K562 (cell line): Measurements from ENCODE around the gene ETS2. TPM values are rescaled to one million over a fixed set of nuclear protein-coding genes. Genes with fewer than 3 reads are reported as not detected.

Experiments used
- ATAC-seq: fragments of 200-7000 bp; cut with Tn5 transposase; 3 replicates; pipeline ENCODE4 v1.9.1; 2020; ENCODE audit warnings: moderate library complexity
- BruUV-seq: library from RNA; stranded (reverse); fragments of 400-500 nt; replicated peaks from 2 replicates; lab custom pipeline; 2021; lab: Mats Ljungman, UMichigan
- CTCF ChIA-PET: fragments of 300-600 bp; formaldehyde crosslinking; extraction: SDS; loops from one replicate; lab custom pipeline; 2021; ENCODE audit warnings: low intra/inter-chr PET ratio; lab: Yijun Ruan, JAX
- POLR2A ChIA-PET: fragments of 300-600, 350-650 bp; sonication (Branson Sonifier 250); formaldehyde crosslinking; extraction: SDS; loops from one replicate; lab custom pipeline; 2021; ENCODE audit warnings: antibody characterized with exemption, inconsistent platforms; lab: Yijun Ruan, JAX
- DNase-seq, 4 experiments: peaks; one replicate each; pipeline versions ENCODE4 v3.0.0 to v3.0.0-alpha.2; 2011 to 2018; ENCODE audit warnings: low spot score in 3 of 4, mixed read lengths in 3 of 4; ENCODE audit errors: extremely low read depth in 1 of 4
- FAIRE-seq: peaks from 2 replicates; lab custom pipeline; 2011; peaks lifted over from hg19 to GRCh38; lab: Jason Lieb, UNC
- H2AFZ ChIP-seq: 2 replicates; pipeline ENCODE4 v1.6.0; 2011; ENCODE audit warnings: low read depth, low read length, control low read depth, inconsistent platforms
- H3K27ac ChIP-seq: fragments of 200-600 bp; 3 replicates; pipeline ENCODE4 v1.8.0; 2011; ENCODE audit warnings: low read depth, mild to moderate bottlenecking, control low read depth, inconsistent platforms, low read length, moderate library complexity, mixed read lengths; ENCODE audit errors: extremely low read depth
- H3K27me3 ChIP-seq, 2 experiments: fragments of 300-600 bp in 1 of 2; 2 replicates in 1 of 2; 3 replicates in 1 of 2; pipeline versions ENCODE4 v1.6.0 to v1.8.0; 2011; ENCODE audit warnings: inconsistent platforms in 2 of 2, low read length in 2 of 2, mild to moderate bottlenecking in 1 of 2, mixed read lengths in 1 of 2, moderate library complexity in 1 of 2; ENCODE audit not compliant: control insufficient read depth in 2 of 2, insufficient read depth in 2 of 2
- H3K36me3 ChIP-seq: fragments of 300-600 bp; 3 replicates; pipeline ENCODE4 v1.8.0; 2011; ENCODE audit warnings: mild to moderate bottlenecking, low read length, inconsistent platforms; ENCODE audit not compliant: control insufficient read depth, insufficient read depth
- H3K4me1 ChIP-seq, 2 experiments: fragments of 200-600 bp in 1 of 2; replicated peaks in 1 of 2; 2 replicates in 1 of 2; 3 replicates in 1 of 2; pipeline versions ENCODE4 v1.5.1 to v1.8.0; 2011; ENCODE audit warnings: inconsistent platforms in 2 of 2, low read length in 2 of 2, mild to moderate bottlenecking in 1 of 2, mixed read lengths in 1 of 2, moderate library complexity in 1 of 2; ENCODE audit not compliant: control insufficient read depth in 2 of 2, insufficient read depth in 2 of 2
- H3K4me2 ChIP-seq: 2 replicates; pipeline ENCODE4 v1.6.1; 2011; ENCODE audit warnings: low read length, control low read depth, inconsistent platforms, mixed read lengths; ENCODE audit not compliant: insufficient read depth
- H3K4me3 ChIP-seq: fragments of 200-600 bp; sonication (generic), shearing (Covaris generic); 2 replicates; pipeline ENCODE4 v1.5.1; 2016; ENCODE audit warnings: control low read depth, inconsistent platforms
- H3K79me2 ChIP-seq: fragments of 200-600 bp; 3 replicates; pipeline ENCODE4 v1.8.0; 2011; ENCODE audit warnings: low read length, inconsistent platforms; ENCODE audit not compliant: control insufficient read depth, insufficient read depth
- H3K9ac ChIP-seq, 2 experiments: 2 replicates each; pipeline versions ENCODE4 v1.6.0 to v1.6.1; 2011; ENCODE audit warnings: low read depth in 2 of 2, low read length in 2 of 2, control low read depth in 1 of 2, inconsistent platforms in 1 of 2, mild to moderate bottlenecking in 1 of 2, mixed read lengths in 1 of 2; ENCODE audit not compliant: insufficient read depth in 1 of 2
- H3K9me1 ChIP-seq: one replicate; pipeline ENCODE4 v1.6.0; 2011; ENCODE audit warnings: inconsistent platforms, mild to moderate bottlenecking, low read length, moderate library complexity; ENCODE audit not compliant: control insufficient read depth, insufficient read depth
- H3K9me3 ChIP-seq: replicated peaks from 2 replicates; pipeline ENCODE4 v1.5.1; 2011; ENCODE audit warnings: low read depth, low read length, inconsistent platforms; ENCODE audit not compliant: control insufficient read depth, insufficient read depth
- H4K20me1 ChIP-seq: replicated peaks from 2 replicates; pipeline ENCODE4 v1.6.1; 2011; ENCODE audit warnings: low read length, inconsistent platforms, mixed read lengths; ENCODE audit not compliant: control insufficient read depth, insufficient read depth
- CBX5 ChIP-seq: IDR thresholded peaks from 2 replicates; pipeline ENCODE4 v1.6.1; 2014; ENCODE audit warnings: low read depth, borderline replicate concordance
- CHAMP1 ChIP-seq: fragments of 450-650 bp; IDR thresholded peaks from 2 replicates; pipeline ENCODE4 v1.6.1; 2016; ENCODE audit warnings: mild to moderate bottlenecking
- E2F1 ChIP-seq: sonication (generic); formaldehyde crosslinking; IDR thresholded peaks from 2 replicates; pipeline ENCODE4 v1.8.1; 2023; ENCODE audit warnings: mild to moderate bottlenecking, missing genetic modification reagents, moderate library complexity
- EP400 ChIP-seq: fragments of 450-650 bp; IDR thresholded peaks from 2 replicates; pipeline ENCODE4 v1.6.1; 2017; ENCODE audit warnings: antibody characterized with exemption, mild to moderate bottlenecking, moderate library complexity
- FOXP1 ChIP-seq: sonication (generic); formaldehyde crosslinking; IDR thresholded peaks from 2 replicates; pipeline ENCODE4 v1.8.0; 2022; ENCODE audit warnings: mild to moderate bottlenecking, missing genetic modification reagents
- GTF2F1 ChIP-seq: IDR thresholded peaks from 2 replicates; pipeline ENCODE4 v1.6.1; 2011; ENCODE audit warnings: low read depth, low read length, improper control_type of control experiment
- HCFC1 ChIP-seq: IDR thresholded peaks from 2 replicates; pipeline ENCODE4 v1.6.1; 2012; ENCODE audit warnings: low read depth, low read length, improper control_type of control experiment
- MEF2A ChIP-seq: IDR thresholded peaks from 2 replicates; pipeline ENCODE4 v1.6.1; 2011; ENCODE audit warnings: low read depth, mild to moderate bottlenecking, low read length, moderate library complexity; ENCODE audit not compliant: control insufficient read depth
- NCOR1 ChIP-seq: fragments of 450-650 bp; IDR thresholded peaks from 2 replicates; pipeline ENCODE4 v1.6.1; 2016; ENCODE audit warnings: mild to moderate bottlenecking, moderate library complexity
- POLR2H ChIP-seq: IDR thresholded peaks from 2 replicates; pipeline ENCODE4 v1.6.1; 2016; ENCODE audit warnings: missing genetic modification characterization, low read depth, mild to moderate bottlenecking, control low read depth, missing compliant biosample characterization, moderate library complexity
- SRF ChIP-seq, 2 experiments: fragments of 250-450, 450-650 bp in 1 of 2; sonication (Bioruptor Pico) in 1 of 2; sonication (generic) in 1 of 2; formaldehyde crosslinking; IDR thresholded peaks; 2 replicates each; pipeline versions ENCODE4 v1.5.0 to v1.5.1; 2020 to 2022; ENCODE audit warnings: mild to moderate bottlenecking in 1 of 2, missing genetic modification reagents in 1 of 2
- ZBTB7A ChIP-seq: IDR thresholded peaks from 2 replicates; pipeline ENCODE4 v1.6.1; 2011; ENCODE audit warnings: low read depth, mild to moderate bottlenecking, low read length, moderate library complexity, borderline replicate concordance; ENCODE audit not compliant: control insufficient read depth
- ZNF395 ChIP-seq: fragments of 200-800 bp; sonication (Bioruptor generic); IDR thresholded peaks from 2 replicates; pipeline ENCODE4 v1.6.1; 2017; ENCODE audit warnings: missing genetic modification characterization, missing compliant biosample characterization
- ZNF77 ChIP-seq: fragments of 250-450 bp; sonication (Bioruptor Pico); IDR thresholded peaks from 2 replicates; pipeline ENCODE4 v1.5.0; 2020
- ZNF830 ChIP-seq: fragments of 250-450 bp; sonication (Bioruptor Pico); IDR thresholded peaks from 2 replicates; pipeline ENCODE4 v1.5.0; 2021; ENCODE audit warnings: mild to moderate bottlenecking
- WGBS: fragments of 100-300 bp; shearing (Covaris generic); methylation state at CpG from one replicate; pipeline ENCODE4 v1.1.6; 2016; ENCODE audit warnings: low coverage, mixed read lengths; ENCODE audit not compliant: insufficient coverage; ENCODE audit errors: missing lambda C conversion rate; 5-methylcytosine and 5-hydroxymethylcytosine counted together
- in situ Hi-C: fragments of 300-500 bp; cut with MboI; formaldehyde crosslinking; loops from 4 replicates; pipeline ENCODE4 v1.15.0; 2018; ENCODE audit warnings: inconsistent platforms, mixed read lengths
- intact Hi-C: fragments of 100-400 bp; cut with micrococcal nuclease; formaldehyde crosslinking; loops from 2 replicates; pipeline ENCODE4 v1.14.2; 2022
- polyA plus RNA-seq, 8 experiments: library from polyadenylated mRNA; depleted of rRNA in 4 of 8; stranded (reverse) in 5 of 8; unstranded in 3 of 8; fragments of >200 nt; fragmentation: Nextera tagmentation in 2 of 8; fragmentation: Illumina TruSeq in 1 of 8; extraction: Ambion mirVana in 2 of 8; extraction: Trizol in 1 of 8; gene quantifications; 2 replicates each; pipeline versions ENCODE4 v1.2.1 to v1.2.3, GENCODE V29; 2011 to 2014; ENCODE audit warnings: inconsistent platforms in 1 of 8, missing spikeins in 1 of 8
- total RNA-seq, 7 experiments: library from RNA; depleted of rRNA in 6 of 7; stranded (reverse); fragments of >200 nt in 6 of 7; fragmentation: Illumina TruSeq in 2 of 7; extraction: Trizol in 2 of 7; gene quantifications; 2 replicates each; pipeline versions ENCODE4 v1.2.1 to v1.2.3, GENCODE V29; 2011 to 2021; ENCODE audit warnings: low replicate concordance in 1 of 7

The ETS2 gene
- total and polyA plus RNA-seq, 9 of the 15 experiments (the other 6 are each of a cell fraction or from before 2014, with no cell fraction given): 1.7 to 24.4 (median 12.2) TPM

GRCh38 chr21:38816400-38816977, 10.8 kb downstream of the ETS2 start (continued):
- TF ChIP-seq NCOR1: no peak

GRCh38 chr21:38817371-38818324, 11.9 kb downstream of the ETS2 start:
- Histone ChIP-seq H4K20me1 (no peaks in the 10 kb centered on the region), H3K27me3 (no peaks in the 10 kb centered on the region), H3K9me3 (no peaks in the 10 kb centered on the region), H3K9ac (no peak overlapping the region), H3K4me1 (no peaks in the 10 kb centered on the region), H3K79me2 (no peaks in the 10 kb centered on the region), H3K4me3 (no peak overlapping the region), H3K9me1 (peaks cover 3% of the 10 kb centered on the region), H2AFZ (no peak overlapping the region), H3K36me3 (peaks cover 95% of the 10 kb centered on the region), H3K27ac (no peak overlapping the region), H3K4me2 (no peak overlapping the region)
- DNase-seq (no peak), ATAC-seq (no peak), FAIRE-seq (peak; percentile 11)
- CTCF ChIA-PET: no interaction called here
- in situ Hi-C loops: no loop called here
- WGBS: 96% methylated on average over 14 of the region's 14 CpGs
- intact Hi-C loops: no loop called here
- POLR2A ChIA-PET: interaction anchor here (0.7 to 3.1 kb wide), 6 partner anchors 9 to 312 kb away, joined by 3 to 14 read pairs (median 4); no protein-coding TSS in a partner anchor
- BruUV-seq: no TSS peak
- TF ChIP-seq EP400 (no peak), MEF2A (no peak), E2F1 (CRISPR knock-in tag) (no peak), POLR2H (tag) (no peak), FOXP1 (CRISPR knock-in tag) (no peak), ZNF830 (CRISPR knock-in tag) (no peak), CHAMP1 (no peak), ZNF395 (CRISPR knock-in tag) (no peak), ZBTB7A (no peak), GTF2F1 (no peak), HCFC1 (no peak), CBX5 (no peak), ZNF77 (CRISPR knock-in tag) (no peak), SRF (CRISPR knock-in tag; IDR thresholded peaks at IDR 0.05) (no peak)
